GM18517 (cell line): ENCODE results near the gene RASGRF1.

Experiments used
- ATAC-seq: cut with Tn5 transposase; IDR thresholded peaks from one replicate; pipeline ENCODE4 v1.9.1; 2021; ENCODE audit warnings: mild to moderate bottlenecking, moderate library complexity; ENCODE audit not compliant: unreplicated experiment

Gene RASGRF1

DNA sequence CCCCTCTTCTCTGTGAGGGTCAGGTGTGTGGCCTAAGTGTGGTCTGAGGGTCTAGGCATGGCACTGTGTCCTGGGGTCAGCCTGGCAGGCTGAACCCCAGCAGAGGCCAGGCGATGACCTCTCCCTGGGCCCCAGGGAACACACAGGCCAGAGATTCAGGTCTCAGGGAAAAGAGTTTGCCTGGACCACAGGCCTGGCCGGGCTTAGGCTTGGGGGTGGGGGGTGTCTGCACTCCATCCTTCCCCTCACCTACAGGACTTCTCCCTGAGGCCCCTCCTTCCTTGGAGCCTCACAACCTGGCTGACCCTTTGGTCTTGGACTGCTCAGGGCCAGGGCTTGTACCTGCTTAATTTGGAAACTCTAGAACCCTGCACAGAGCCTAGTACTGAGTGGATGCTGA, 21.8 kb downstream of the RASGRF1 start:
- ATAC-seq = no peak

DNA sequence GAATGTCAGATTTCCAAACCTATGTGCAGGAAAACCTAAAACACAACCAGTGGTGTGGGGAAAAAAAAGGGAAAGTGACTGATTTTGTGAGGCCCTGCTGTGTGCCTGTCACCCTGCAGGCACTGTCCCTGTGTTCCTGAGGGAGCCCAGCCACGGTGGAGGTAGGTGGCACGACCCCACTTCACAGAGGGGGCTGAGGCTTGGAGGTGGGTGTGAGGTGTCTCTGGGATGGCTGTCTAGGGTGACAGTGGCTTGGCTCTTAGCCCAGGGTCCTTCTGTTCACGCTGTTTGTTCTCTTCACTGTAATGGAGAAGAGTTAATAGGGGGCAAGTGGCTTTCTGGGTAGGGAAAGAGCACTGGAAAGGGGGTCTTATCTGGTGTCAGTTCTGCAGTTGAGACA, 22.6 kb downstream of the RASGRF1 start:
- ATAC-seq = no peak

DNA sequence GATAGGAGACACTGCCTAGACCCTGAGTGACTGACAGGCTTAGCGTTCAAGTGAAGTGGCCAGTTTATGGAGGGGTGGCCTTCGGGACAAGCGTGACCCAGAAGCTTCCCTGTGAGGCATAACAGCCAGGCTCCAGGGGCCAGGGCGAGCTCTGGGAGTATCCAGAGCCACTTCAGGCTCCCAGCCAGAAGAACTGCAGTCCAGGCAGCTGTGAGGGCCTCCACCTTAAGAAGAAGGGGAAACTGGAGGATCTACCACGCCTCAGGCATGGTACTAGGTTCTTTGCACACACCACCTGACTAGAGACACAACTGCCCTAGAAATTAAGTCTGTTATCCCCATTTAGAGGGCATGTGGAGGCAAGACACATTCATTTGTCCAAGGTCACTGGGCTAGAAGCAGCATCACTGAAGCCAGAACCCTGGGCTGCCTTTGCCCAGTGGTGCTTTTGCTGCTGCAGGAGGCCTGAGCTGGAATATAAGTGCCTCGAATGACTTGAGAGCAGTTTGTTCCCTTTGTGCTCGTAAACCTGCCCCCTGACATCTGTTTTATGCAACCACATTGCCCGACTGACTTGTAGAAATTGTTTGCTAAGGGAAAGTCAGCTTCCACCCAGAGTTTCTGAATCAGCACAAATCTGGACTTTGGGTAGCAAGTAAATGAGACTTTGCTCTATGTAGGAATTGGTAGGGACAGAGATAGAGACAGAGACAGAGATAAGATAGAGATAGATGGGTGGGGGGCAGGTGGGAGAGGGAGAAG, 23.3 kb downstream of the RASGRF1 start:
- no peak for ATAC-seq

DNA sequence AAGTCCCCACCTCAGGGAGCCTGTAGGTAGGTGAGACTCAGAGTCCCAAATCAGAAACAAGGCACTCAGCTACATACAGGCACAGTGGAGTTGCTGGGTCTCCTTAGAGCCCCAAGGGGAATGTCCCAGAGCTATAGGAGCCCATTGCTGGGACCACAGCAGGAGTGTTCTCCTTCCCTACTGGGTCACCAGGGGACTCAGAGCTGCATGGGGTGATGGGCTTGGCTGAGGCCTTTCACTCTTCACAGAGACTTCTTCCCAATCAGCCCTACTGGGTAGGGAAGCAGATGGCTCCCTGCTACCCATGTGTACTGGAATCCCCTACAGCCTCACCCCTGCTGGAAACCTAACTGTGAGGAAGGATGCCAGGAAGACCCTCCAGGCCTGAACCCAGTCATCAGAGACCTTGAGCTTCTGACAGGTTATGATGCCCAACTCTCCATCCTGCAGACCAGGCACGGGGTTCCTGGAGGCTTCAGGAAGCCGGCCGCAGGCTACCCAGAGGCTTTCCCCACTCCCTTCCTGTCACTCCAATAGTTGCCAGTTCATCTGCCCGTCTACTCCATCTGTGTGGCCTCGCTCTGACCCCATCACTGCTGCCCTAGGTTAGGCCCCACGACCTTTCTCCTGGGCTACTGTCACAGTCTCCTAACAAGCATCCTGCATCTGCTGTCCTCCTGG, 24.0 kb downstream of the RASGRF1 start:
- ATAC-seq = no peak

DNA sequence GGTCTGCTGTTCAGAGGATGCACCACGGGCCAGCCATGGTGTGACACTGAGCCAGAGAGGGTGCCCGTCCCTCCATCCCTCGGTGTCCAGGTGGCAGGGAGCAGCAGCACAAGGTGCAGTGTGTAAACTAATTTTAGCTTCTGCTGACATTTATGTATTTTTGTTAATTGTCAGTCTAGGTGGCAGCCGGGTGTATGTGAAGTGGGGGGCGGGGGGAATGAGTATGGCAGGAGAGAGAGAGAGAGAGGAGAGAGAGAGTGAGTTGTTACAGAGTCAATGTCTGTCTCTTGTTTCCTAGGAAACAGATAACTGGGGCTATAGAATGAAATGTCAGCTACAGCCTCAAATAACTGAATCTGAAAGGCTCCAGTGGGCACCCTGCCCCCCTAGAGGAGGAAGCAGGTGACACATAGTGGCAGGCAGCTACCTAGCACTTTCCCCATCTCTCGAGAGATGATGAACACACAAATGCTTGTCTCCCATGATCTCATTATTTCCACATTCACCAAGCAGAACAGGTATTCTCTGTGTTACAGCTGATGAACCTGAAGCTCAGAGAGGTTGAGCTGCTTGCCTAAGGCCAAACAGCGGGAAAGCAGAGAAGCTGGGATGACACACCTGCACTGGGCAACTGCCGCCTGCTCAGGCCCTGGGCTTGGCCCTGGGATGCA, 24.7 kb downstream of the RASGRF1 start:
- no peak for ATAC-seq

DNA sequence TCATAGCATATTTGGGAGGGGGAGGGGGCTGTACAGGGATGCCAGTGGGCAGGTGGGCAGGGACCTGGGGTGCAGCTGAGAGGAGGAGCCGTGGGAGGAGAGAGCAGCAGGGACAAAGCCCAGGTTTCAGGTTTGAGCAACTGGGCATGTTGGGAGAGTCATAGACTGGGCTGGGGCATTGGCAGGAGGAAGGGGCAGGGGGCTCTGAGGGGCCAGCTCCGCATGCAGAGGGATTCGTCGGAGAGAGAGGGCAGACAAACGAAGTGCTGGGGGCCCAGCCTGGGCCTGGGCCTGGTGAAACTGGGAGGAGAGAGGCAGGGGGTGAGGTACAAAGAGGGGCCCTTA, 25.2 kb downstream of the RASGRF1 start:
- no peak for ATAC-seq

DNA sequence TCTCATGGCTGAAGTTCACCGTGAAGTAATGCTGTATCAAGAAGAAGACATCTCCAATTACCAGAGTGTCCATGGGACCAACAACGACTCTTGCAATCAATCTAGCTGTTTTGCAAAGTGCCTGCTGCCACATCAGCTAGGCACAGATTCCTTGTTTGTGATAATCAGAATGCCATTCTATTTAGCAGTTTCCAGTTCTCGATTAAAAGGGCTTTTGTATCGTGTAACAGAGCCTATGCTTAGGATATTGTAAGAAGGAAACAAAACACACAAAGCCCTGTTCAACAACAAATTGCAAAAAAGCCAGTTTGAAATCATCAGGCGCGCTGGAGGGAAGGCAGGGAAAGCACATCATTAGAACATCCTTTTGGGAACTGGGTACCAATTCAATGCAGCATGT, 26.1 kb downstream of the RASGRF1 start:
- no peak for ATAC-seq

DNA sequence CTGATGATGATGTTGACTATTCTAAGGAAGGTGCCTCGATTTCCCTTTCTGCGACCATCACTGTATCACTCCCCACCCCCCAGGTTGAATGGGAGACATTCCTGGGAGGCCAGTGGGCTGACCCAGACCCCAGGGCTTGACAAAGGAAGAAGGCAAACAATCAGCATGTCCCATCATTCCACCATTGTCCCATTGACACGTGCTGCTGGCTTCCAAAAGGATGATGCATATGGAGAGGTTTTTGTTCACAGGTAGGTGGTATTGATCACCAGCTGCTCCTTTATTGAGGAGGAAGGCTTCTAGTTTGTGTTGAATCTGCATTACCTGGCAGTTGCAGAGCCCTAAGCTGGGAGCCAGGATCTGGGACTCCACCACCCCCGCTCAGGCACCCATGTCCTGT, 30.4 kb downstream of the RASGRF1 start:
- no peak for ATAC-seq

DNA sequence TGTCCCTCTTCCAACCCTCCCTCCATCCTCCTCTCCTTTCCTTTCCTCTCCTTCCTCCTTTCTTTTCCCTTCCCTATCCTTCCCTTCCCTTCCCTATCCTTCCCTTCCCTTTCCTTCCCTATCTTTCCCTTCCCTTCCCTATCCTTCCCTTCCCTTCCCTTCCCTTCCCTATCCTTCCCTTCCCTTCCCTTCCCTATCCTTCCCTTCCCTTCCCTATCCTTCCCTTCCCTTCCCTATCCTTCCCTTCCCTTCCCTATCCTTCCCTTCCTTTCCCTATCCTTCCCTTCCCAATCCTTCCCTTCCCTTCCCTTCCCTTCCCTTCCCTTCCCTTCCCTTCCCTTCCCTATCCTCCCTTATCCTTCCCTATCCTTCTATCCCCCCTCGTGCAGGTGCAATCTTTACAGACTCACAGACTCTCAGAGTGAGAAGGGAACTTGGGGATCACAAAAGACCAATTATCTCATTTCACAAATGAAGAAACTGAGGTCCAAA, 31.5 kb downstream of the RASGRF1 start:
- no peak for ATAC-seq

DNA sequence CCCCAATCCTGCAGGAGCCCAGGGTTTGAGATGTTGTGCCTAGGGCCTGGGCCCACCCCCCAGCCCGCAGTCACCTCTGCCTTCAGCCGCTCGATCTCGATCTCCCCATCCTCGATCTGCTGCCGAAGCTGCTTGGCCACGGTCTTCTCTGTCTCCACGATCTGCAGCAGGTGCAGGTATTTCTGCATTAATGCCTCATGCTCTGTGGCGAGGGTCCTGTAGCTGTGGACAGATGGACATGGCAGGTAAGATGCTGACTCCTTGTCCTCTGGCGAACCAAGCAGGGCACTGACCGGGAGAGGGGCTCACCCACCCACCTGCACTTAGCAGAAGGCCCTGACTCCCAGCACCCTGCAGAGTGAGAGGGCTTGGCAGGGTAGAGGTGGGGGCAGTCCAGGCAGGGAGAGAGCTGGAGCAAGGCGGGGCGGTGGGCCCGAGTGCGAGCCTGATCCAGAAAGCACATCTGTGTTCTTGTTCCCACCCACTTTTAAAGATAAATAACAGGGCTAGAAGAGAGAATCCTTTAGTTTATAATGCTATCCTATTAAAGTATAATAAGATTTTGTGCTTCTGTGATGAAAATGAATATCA, 32.2 kb downstream of the RASGRF1 start:
- no peak for ATAC-seq

DNA sequence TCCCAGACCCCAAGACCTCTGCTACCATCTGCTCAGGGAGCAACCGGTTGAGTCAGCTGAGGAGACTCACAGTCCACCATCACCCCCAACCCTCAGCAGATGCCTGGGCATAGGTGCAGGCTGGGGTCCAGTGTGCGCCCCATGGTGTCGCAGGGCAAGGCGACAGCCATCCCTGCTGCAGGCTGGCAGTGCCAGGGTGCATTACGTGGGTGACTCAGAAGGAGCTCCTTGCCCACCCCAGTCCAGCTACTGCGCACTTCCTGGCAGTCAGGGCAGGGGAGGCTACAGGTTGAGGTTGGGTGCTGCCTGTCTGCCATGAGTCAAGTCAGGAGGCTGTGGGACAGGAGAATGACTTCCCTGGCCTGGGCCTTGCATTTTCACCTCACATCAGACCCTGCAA, 33.5 kb downstream of the RASGRF1 start:
- no peak for ATAC-seq

DNA sequence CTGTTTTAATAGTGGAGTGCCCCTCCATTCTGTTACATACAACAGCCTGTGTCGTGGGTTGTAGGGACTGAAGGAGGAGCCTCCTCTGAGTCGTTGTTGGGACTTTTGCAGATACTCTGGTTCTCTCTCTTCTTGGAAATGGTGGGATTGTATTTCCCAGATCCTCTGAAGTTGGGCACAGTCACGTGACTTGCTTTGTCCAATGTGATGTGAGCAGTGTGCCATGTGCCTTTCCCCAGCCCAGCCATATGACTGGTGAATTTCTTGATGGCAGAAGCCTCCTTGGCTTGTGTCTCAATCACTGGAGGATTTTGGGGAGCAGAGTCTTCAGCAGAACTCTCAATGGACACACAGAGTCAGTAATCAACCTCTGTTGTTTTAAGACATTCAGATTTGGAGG, 36.2 kb downstream of the RASGRF1 start:
- ATAC-seq = no peak

DNA sequence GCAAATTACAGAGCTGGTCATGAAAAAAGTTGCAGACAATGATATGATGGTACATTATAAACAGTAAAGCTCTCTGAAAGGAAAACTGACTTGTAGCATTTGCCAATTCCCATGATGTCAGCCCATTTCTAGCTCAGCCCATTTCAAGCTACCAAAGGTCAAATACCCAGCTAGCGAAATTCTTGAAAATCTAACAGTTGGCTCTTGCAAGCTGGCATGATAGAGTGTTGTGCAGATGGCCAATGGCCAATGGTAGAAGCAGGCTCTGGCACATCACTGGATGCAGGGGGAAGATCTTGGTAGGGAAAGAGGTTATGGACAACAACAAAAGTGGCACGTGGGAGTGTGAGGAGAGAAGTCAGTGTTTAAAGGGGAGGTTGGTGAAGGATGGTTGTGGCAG, 36.7 kb downstream of the RASGRF1 start:
- ATAC-seq = no peak

DNA sequence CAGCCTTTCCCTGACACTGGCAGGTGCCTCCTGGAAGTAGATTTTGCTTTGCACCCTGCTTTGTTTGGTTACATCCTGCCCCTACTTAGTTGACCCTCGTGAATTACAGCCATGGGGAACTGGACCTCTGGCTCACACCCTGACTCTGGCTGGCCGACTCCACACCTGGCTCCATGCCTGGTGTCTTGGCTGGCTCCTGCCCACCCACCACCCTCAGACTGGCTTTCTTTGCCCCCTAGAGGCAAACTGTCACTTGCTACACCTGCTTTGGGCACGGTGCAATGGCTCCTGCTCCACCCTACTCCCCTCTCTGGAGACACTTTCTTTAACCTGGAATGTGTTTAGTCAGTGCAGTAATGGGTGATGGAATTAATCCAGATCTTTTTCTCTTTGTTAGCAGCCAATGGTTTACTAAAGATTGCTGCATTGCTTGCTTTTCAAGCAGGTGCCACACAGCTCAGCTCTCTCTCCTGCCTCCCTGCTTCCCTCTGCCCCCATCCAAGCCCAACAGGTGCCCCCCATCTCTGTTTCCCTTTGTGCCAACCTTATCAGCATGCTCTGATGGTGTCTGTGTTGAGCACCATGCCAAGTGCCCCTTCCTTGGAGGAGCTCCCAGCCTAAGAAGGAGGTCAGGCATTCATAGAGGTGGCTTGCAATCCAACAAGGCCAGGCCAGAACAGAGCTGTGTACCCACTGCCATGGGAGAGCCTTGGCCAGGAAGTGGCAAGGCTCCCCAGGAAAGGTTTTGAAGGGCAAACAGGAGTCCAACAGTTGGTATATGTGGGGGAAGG, 38.4 kb downstream of the RASGRF1 start:
- ATAC-seq = no peak

DNA sequence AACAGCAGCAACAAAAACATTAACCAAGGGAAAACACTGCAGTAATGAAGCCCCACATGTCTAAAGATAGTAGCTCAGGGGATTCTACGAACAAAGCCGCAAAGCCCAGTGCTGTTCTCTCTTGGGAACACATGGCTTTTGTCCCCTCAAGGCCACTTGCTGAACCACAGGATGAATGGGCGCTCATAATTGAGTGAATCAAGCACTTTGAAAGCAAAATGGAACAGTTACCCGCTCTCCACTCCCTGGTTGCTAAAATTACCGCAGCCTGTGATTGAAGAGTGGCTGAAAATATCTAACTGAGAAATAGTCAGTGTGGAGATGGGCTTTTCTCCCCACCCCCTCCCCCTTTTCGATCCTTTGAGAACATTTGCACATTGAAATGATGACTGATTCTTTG, 39.6 kb downstream of the RASGRF1 start:
- no peak for ATAC-seq

DNA sequence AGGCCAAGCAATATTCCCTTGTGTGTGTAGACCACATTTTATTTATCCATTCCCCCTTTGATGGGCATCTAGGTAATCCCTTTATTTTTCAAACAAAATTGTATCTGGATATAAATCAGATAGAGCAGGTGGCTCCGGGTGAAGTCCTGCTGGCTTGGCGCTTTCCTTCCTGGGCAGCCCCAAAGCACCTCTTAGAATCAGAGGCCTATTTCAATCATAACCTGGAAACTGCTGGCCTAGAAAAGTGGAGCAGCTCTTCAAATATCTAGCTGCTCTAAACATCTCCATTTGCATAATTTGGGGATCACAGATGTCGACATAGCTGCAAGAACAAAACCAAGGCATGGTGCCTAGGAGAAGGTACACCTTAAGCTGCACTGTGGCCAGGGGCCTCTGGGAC, 40.2 kb downstream of the RASGRF1 start:
- no peak for ATAC-seq

DNA sequence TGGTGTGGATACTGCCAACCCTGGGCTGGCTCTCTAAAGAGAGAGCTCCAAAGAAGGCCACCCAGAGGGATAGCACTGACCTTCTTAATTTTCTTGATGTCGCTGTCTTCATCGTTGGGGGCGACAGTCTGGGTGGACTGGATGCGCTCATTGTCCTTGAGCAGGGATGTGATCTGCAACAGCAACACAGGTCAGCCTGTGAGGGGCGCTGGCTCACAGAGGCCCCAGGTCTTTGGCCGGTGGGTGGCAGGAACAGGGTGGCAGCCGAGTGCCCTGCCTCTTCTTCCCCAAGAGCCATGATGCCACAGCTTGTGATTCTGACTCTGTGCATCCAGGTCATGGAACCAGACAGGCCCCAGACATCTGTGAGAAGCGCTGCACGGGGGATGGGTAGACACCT, 41.2 kb downstream of the RASGRF1 start:
- no peak for ATAC-seq

DNA sequence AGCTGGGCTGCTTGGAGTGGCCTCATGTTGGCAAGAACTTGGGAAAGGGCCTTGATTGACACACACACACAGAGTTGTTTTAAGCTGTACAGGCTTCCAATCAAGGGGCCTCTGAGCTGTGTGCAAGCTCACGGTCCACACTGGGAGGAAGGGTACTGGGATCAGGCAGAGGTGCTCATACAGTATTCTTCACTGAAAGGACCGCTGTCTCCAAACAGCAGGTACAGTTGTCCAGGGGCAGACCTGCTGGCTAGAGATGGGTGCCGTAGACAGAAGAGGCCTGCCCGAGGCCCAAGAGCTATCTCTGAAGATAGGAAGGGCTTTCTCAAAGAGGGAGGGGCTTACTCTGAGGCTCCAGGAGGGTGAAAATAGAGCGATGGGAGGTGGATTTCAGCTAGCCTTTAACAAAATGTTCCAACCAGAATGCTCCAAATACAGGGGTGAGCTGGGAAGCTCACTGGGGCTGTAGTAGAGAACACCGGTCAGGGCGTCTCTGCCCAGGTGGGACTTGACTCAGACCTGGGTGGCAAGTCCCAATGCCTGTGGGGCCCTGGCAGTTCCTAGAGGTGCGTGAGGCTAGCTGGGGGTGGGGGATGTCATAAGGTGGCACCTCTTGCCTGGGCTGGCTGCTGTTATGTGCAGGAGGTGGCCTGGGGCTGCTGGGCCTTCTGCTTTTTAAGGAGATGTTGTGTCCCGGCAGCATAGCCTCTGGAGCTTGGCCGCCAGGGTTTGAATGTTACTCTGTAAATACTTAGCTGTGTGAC, 42.7 kb downstream of the RASGRF1 start:
- no peak for ATAC-seq

DNA sequence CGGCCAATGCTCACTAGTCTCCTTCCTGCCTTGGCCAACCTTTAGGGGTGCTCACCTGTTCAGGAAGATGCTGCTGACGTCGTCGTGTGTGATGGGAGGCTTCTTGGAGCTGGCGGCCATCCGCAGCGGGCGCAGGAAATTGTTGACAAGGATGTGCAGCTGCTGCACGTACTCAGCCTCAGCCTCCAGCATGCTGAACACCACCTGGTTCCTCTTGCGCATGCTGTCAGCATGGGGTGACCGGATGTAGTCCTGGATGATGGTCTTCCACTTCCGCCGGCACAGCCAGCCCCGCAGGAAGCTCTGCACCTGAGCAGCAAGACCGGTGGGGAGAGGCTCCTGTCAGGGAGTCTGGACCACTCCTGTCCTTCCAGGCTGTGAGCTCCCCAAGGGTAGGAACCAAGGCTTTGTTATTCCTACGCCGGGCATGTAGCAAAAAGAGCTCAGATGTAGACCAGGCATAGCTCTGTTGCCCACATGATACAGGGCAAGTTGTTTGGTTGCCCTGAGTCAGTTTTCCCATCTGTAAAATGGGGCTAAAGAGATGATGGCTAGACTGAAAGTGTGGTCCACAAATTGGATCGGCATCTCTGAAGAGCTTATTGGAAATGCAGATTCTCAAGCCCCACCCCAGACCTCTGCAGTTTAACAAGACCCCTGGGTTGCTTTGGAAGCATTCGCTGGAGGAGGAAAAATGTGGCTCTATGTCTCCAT, 43.7 kb downstream of the RASGRF1 start:
- ATAC-seq = no peak

DNA sequence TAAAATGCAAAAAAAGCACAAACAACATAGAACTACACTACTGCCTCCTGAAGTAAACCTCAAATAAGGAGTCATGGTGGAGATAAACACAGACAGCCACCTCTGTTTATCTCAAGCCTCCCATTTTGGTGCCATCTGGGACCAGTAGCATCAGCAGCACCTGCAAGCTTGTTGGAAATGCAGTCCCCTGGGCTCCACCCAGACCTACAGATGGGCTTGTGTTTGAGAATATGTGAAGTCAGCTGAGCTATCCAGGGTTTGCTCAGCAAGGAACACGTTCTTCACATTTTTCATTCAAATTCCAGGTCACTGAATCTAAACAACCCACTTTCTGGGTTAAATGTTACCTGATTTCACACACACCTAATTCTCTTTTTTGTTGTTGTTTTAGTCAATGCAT, 45.5 kb downstream of the RASGRF1 start:
- ATAC-seq = no peak
